KG1 (cell line): Measurements from ENCODE around the gene ADGRG7.
"Not testable (repeated sequence)": the region's sequence is repeated elsewhere in the genome, so short reads cannot be mapped to it uniquely, and the experiment has no call there.

Source experiments
- DNase-seq: peaks from one replicate; lab custom pipeline; 2025; lab: John Stamatoyannopoulos, UW

Gene ADGRG7

GRCh38 chr3:100609305-100609704, at the start of gene ADGRG7:
ADGRG7 (plus strand) TSS chr3:100609601; CDS start chr3:100609857, 256 bp downstream.
- DNase-seq, result no peak

- no peak for DNase-seq
Observed at GRCh38 chr3:100560426-100560825, 49.0 kb upstream of the ADGRG7 start.

DNA sequence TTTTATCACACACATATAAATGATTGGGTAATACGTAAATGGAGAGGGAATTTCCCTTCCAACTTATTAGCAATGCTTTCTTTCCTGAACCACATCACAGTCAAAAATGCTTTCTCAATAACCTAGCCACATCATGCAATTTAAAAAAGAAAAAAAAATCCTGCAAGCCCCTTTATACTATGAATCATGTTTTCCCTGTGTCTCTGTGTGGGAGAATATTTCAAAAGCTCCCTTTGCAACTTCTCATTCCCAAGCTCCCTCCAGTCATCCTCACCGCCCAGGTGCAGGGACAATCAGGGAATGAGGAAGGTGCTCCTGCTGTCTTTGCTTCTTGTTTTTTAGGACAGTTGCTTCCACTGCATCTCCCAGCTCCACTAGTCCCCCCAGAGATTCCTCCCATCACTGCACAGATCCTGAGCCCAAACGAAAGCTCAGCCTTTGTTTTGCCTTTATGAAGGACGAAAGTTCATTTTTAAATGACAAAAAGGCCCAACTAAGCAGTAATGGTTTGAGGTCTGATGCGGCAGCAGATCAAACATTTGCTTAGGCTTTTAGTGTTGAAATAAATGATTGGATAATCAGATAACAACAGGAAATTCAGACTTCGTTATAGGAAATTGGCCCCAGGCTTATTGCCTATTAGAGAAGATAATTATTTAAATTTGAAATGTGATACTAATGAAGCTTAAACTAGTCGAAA, 47.8 kb upstream of the ADGRG7 start:
- DNase-seq, result no peak

DNA sequence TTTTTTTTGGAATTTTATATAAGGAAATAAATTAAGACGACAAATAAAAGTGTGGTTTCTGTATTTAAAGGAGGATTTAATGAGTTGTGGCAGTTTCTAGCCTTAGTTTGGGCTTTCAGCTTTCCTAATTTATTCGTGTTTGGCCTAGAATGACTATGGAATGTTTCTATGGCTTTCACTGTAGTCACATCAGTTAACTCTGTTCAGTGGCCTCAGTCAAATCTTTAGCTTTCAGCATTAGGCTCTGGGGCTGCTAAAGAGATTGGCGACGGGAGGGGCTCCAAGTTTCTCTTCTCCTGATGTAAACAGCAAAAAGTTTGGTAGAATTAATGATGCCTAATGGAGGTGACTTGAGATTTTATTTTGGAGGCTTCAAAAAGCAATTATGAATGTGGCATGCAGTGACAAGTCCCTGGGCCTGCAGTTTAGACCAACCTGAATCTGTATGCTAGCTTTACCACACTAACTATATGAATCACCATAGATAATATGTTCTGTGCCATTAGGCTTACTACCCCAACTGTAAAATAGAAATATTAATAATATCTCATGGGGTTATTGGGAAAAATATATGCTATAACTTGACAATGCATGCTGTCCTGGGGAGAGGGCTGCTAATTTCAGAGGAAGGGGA, 47.1 kb upstream of the ADGRG7 start:
- no peak for DNase-seq

DNA sequence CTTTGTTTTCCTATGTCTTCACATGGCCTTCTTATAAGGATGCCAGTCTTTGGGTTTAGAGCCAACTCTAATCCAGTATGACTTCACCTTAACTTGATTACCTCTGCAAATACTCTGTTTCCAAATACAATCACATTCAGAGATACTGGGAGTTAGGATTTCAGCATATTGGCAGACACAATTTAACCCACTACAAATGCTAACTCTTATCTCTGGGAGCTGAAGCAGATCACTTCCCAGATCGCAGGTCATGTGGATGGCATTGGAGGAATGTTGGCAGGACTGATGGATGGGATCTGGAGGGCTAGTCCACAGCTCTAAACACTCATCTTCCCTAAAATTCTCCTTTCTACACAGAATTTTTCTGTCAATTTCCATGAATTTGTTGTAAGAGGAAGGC, 46.2 kb upstream of the ADGRG7 start:
- no peak for DNase-seq

DNA sequence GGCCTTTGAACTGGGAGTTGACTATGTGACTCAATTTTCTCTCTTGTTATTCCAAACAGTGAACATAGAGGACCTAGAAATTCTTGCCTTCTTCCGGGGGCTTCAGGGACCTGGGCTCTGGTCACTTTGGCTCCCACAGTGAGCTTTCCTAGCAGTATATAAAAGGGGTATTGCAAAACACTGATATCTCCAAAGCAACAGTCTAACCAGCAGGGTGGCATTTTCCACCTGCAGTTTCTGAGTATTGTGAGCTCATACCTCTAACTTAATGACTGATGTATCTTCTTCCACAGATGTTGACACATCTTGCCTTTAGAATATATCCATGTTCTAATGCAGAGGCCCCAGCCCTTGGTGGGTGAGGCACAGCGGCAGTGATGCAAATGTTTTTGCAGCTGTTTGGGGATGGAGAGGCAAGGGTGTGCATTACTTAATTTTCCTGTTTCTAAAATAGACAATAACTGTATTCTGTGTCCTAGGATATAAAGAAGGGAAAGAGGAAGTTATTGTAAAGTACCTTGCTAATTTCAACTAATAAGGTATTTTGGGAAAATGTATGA, 45.7 kb upstream of the ADGRG7 start:
- no peak for DNase-seq

DNA sequence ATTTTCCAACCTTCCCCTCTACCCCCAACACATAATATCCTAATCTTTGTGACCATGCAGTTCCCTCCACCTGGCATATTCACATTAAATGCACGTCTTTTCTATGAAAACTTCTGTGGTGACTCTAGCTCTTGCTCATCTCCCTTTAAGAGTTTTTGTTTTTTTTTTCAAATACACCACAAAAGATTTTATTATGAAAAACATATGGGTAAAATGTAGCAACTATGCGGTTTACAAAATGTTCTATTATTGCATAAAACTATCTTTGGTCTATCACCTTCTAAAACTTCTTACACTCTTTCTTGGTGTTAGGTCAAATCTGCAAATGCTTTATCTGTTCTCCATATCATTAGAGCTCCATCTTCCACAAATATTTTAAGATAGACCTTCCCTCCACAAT, 38.6 kb upstream of the ADGRG7 start:
- no peak for DNase-seq

DNA sequence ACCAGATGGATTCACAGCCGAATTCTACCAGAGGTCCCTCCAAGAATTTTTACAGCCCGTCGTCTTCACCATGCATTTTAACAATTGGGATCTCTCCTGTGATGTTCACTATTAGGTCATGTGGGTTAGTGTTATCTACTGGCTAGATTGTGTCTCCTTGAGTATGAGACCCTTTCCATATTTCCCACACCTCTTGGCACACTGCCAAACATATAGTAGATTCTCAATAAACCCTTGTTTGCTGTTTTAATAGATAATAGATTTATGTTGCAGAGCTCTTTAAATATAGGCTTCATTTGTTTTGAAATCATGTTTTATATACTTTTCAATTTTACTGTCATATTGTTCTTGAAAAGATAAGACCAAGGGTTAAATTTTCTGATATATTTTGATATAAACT, 34.9 kb upstream of the ADGRG7 start:
- no peak for DNase-seq

- no peak for DNase-seq
Observed at GRCh38 chr3:100575704-100576103, 33.7 kb upstream of the ADGRG7 start.

DNA sequence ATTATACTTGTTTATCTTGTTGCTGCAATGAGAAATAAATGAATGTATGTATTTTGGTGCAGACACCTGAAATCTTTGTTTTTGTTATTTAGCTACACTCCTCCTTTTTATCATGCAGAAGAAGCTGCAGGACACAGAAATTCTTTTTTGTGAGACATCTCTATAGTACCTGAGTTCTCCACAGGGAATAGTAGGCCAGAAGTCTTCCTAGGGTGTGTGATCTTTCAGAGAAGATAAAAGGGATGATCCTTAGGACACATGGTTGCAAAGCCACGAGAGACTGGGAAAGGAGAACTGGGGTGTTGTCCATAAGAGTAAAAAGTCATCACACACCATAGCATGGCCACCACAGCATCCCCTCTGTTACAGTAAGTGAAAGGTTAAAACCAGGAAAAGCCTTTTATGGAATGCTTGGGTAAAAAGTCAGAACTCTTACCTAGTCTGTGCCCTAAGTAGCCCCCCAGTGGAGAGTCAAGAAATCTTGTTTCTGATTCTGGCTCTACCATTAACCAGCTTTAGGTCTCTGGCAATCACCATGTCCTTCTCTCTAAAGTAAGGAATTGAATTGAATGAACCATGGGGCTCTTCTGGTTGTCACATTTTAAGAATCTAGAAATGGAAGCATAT, 31.9 kb upstream of the ADGRG7 start:
- DNase-seq, result no peak

- DNase-seq, result no peak
Observed at GRCh38 chr3:100578646-100579045, 30.8 kb upstream of the ADGRG7 start.

DNA sequence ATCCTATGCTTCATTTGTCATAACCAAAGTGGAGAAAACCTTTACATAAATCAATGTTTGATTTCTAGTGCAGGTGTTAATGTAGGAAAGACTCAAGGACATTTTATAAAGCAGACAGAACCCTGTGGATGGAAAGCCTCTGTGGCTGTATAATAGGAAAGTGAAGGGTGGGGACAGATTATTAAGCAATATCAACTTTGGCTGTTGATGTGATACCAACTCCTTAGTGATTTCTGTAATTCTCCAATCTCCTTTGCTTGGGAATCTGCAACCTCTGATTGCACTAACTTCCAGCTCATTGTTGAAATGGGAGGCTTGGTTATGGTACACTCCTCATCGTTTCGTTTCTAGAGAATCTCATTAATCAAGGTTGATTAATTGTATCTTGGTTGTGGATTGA, 29.3 kb upstream of the ADGRG7 start:
- DNase-seq, result no peak

- no peak for DNase-seq
Observed at GRCh38 chr3:100581650-100582049, 27.8 kb upstream of the ADGRG7 start.

- DNase-seq, result not testable (repeated sequence)
Observed at GRCh38 chr3:100582157-100582556, 27.2 kb upstream of the ADGRG7 start.

GRCh38 chr3:100584101-100584660, 25.2 kb upstream of the ADGRG7 start:
- no peak for DNase-seq

DNA sequence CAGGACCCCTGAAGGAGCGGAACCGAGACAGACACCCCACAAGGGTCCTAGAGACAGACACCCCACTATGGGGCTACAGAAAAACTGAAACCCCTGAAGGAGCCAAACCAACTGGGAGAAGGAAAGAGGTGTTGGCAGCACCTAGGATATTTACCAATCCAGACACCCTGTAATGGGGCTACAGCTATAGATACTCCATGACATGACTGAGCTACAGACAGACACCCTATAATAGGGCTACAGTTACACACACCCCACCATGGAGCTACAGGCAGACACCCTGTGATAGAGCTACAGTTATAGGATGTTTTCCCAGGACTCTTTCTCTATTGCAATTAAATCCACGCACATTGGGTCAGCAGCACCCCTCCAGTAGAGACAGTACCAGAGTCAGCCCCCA, 22.6 kb upstream of the ADGRG7 start:
- DNase-seq, result no peak

DNA sequence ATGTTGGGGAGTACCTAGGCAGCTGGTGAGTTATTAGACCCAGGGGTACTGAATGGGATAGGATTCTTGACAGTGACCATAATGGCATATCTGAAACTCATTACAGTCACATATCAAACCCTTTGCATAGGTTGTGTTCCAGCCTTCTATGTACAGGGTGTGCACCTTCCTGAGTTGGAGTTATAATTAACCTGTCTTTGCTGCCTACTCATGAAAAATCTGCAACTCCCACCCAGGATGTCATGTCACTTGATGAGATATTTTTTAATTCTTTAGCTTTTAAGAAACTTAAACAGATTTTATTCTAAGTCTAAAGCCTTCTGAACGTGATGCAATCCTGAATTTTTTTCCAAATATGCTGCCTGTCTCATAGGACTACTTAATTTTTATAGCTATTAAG, 21.1 kb upstream of the ADGRG7 start:
- no peak for DNase-seq

DNA sequence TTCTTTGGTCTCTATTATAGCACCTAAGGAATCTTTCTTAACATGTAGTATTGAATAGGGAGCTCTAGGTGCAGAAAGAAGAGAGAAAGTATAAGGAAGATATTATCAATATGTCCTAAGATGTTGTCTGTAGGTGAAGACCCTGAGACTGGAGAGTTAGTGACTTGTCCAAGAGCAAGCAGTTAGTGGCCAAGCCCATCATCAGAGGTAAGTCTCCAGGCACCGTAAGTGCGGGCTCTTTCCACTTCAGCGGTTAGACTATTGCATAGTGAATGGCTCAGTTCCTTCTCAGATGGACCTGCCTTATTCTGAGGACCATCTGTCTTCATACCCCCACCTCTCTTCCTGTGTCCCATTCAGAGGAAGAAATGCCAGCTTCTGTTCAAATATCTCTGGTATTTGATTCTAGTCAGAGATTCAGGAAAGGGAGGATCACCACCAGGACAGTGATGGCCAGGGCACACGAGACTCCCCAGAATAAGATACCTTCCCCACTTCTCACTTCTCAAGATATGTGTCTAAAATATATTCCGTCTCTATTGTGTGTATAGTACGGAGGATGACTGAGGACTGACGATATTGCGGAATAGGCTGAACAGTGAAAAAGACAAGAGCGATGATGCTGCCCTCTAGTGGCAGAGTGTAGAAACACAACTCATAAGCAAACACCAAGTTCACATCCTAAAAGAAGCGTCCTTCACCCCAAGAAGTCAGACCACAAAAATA, 19.1 kb upstream of the ADGRG7 start:
- peak; percentile 49 for DNase-seq

DNA sequence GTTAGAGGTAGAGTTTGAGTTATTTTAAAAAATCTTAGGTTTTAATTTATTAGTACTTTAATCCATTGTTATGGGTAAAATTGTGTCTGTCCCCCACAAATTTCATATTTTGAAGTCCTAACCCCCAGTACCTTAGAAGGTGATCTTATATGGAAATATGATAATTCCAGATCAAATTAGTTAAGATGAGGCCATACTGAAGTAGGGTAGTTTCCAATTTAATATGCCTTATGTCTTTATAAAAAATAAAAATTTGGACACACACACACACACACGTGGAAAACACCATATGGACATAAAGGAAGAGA, 18.6 kb upstream of the ADGRG7 start:
- no peak for DNase-seq

DNA sequence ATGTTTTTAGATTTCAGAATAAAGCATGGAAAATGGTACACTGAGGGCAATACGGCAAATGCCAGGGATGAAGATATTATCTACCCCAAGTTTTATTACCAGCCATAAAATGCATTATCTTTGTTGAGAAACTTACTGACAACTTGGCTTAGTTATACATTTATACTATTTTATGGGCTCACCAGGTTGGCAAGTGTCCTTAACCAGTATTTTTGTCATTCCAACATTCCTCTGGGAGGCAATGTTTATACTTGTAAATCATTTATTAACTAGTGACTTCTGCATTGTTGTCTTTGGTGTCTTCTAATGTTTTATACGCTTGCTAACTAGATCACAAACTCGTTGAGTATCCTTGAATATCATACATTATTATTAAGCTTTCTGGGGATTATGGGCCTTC, 18.0 kb upstream of the ADGRG7 start:
- no peak for DNase-seq

DNA sequence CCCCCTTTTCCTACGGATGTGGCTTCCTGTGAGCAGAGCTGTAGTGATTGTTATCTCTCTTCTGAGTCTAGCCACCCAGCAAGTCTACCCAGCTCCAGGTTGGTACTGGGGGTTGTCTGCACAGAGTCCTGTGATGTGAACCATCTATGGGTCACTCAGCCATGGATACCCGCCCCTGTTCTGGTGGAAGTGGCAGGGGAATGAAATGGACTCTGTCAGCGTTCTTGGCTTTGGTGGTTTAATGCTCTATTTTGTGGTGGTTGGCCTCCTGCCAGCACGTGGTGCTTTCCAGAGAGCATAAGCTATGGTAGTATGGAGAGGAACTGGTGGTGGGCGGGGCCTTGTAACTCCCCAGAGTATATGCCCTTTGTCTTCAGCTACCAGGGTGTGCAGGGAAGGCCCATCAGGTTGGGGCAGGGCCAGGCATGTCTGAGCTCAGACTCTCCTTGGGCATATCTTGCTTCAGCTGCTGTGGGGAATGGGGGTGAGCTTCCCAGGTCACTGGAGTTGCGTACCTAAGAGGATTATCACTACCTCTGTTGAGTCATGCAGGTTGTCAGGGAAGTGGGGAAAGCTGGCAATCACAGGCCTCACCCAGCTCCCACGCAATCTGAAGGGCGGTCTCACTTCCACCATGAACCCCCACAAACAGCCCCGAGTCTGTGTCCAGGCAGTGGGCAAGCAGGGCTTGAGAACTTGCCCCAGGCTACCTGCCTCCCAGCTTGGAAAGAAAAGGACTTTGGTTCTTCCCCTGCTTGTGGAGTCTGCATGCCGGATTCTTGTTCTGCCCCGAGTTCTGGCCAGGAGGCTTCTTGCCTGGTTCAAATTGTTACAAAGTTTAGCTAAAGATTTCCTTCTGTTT, 9.0 kb upstream of the ADGRG7 start:
- no peak for DNase-seq
